ENCODE data around the gene SRPK1.

Gene SRPK1

GRCh38 chr6:35810971-35811698 lies 109.8 kb downstream of the SRPK1 start:
- no peak for DNase-seq

GRCh38 chr6:35809809-35810208 lies 111.1 kb downstream of the SRPK1 start:
- no peak for DNase-seq

- peak; percentile 85 for DNase-seq
These were observed 112.2 kb downstream of the SRPK1 start for GRCh38 chr6:35808688-35809087.

- DNase-seq: no peak
These were observed 115.7 kb downstream of the SRPK1 start, which contains the start of gene LHFPL5 for GRCh38 chr6:35804996-35805736. Gene LHFPL5 (plus strand): TSS chr6:35805352. CDS start chr6:35805671, 319 bp downstream.

GRCh38 chr6:35801148-35801547 lies 119.8 kb downstream of the SRPK1 start:
- DNase-seq: no peak

- no peak for DNase-seq
These were observed 122.2 kb downstream of the SRPK1 start for GRCh38 chr6:35798706-35799105.

GRCh38 chr6:35797837-35798526 lies 122.9 kb downstream of the SRPK1 start:
- no peak for DNase-seq

GRCh38 chr6:35796236-35796635 lies 124.7 kb downstream of the SRPK1 start:
- no peak for DNase-seq

GRCh38 chr6:35795453-35796071 lies 125.3 kb downstream of the SRPK1 start:
- DNase-seq: no peak

- DNase-seq: no peak
These were observed 126.1 kb downstream of the SRPK1 start for GRCh38 chr6:35794536-35795452.

- DNase-seq: no peak
These were observed 130.2 kb downstream of the SRPK1 start for GRCh38 chr6:35790683-35791082.

- DNase-seq: no peak
These were observed 132.4 kb downstream of the SRPK1 start for GRCh38 chr6:35788423-35788982.

GRCh38 chr6:35787266-35788218 lies 133.4 kb downstream of the SRPK1 start:
- DNase-seq: no peak

GRCh38 chr6:35786810-35787209 lies 134.1 kb downstream of the SRPK1 start:
- DNase-seq: no peak

GRCh38 chr6:35786272-35786671 lies 134.6 kb downstream of the SRPK1 start:
- no peak for DNase-seq

- no peak for DNase-seq
These were observed 136.7 kb downstream of the SRPK1 start for GRCh38 chr6:35784200-35784599.

Measured in NCI-H187 treated with DMSO at 0.1 percent for 48 hours (cell line).